Measurements from ENCODE around the gene ANXA2R. TPM values are rescaled to one million over a fixed set of nuclear protein-coding genes. Genes with fewer than 3 reads are reported as not detected.

The ANXA2R gene
- total and polyA plus RNA-seq, 9 of the 15 experiments (the other 6 are each of a cell fraction or from before 2014, with no cell fraction given) = 2.1 to 4.8 (median 3.4) TPM

GRCh38 chr5:43068037-43068436 lies 27.9 kb upstream of the ANXA2R start (continued):
- TF ChIP-seq IRF1 (CRISPR knock-in tag; IDR thresholded peaks at IDR 0.05; ENCODE audit: borderline replicate concordance) (no peak), RBFOX2 (IDR thresholded peaks at IDR 0.05; ENCODE audit: low read depth, low read length) (no peak), NCOA2 (IDR thresholded peaks at IDR 0.05; ENCODE audit: partially characterized antibody in 2 of 2) (no peak), ZNF354B (CRISPR knock-in tag; IDR thresholded peaks at IDR 0.05) (no peak), YY1 (IDR thresholded peaks at IDR 0.05; ENCODE audit: borderline replicate concordance in 1 of 3, control insufficient read depth in 1 of 3, extremely low read depth in 1 of 3, insufficient read depth in 3 of 3, insufficient read length in 1 of 3, insufficient replicate concordance in 2 of 3, low read depth in 1 of 3, low read length in 2 of 3) (peak in 1 of 3 experiments; percentile 63), ZFP30 (CRISPR knock-in tag; IDR thresholded peaks at IDR 0.05; ENCODE audit: borderline replicate concordance) (no peak), HMBOX1 (IDR thresholded peaks at IDR 0.05) (0 out of 2 replicates have a peak, but pooled peaks have one; percentile 9), CREB1 (IDR thresholded peaks at IDR 0.05) (0 out of 2 replicates have a peak, but pooled peaks have one; percentile 10), CREB1 (CRISPR knock-in tag; IDR thresholded peaks at IDR 0.05) (no peak), ZC3H11A (IDR thresholded peaks at IDR 0.05; ENCODE audit: low read depth, low read length) (no peak), RCOR1 (IDR thresholded peaks at IDR 0.05; ENCODE audit: borderline replicate concordance in 1 of 2, low read depth in 2 of 2, low read length in 2 of 2) (no peak), BCLAF1 (IDR thresholded peaks at IDR 0.05; ENCODE audit: borderline replicate concordance in 1 of 2, control insufficient read depth in 1 of 2, low read depth in 2 of 2, low read length in 1 of 2) (no peak), ZNF551 (CRISPR knock-in tag; IDR thresholded peaks at IDR 0.05) (no peak), NELFE (IDR thresholded peaks at IDR 0.05; ENCODE audit: insufficient read depth, insufficient read length) (no peak), FOXK1 (CRISPR knock-in tag; IDR thresholded peaks at IDR 0.05; ENCODE audit: borderline replicate concordance) (no peak), RFX1 (IDR thresholded peaks at IDR 0.05) (no peak), CREBBP (IDR thresholded peaks at IDR 0.05; ENCODE audit: low read depth, low read length) (no peak), ATF6 (CRISPR knock-in tag; IDR thresholded peaks at IDR 0.05) (no peak), MNT (conservative IDR thresholded peaks at IDR 0.05) (no peak)

All from K562 (cell line).